AG04449 (cell line): ENCODE results near the gene LARGE1.

Experiments used
- CTCF ChIA-PET: fragments of 350-600 bp; formaldehyde crosslinking; extraction: SDS; loops from one replicate; lab custom pipeline; 2021; ENCODE audit warnings: antibody characterized with exemption; lab: Yijun Ruan, JAX
- POLR2A ChIA-PET: fragments of 400-600, 350-600 bp; formaldehyde crosslinking; extraction: SDS; loops from one replicate; lab custom pipeline; 2020; ENCODE audit warnings: antibody characterized with exemption, inconsistent platforms; lab: Yijun Ruan, JAX
- DNase-seq: peaks from one replicate; pipeline ENCODE4 v3.0.0-alpha.2; 2010; ENCODE audit warnings: low read depth, low spot score
- H3K4me3 ChIP-seq: 2 replicates; pipeline ENCODE4 v1.5.1; 2011; ENCODE audit warnings: low read depth, mild to moderate bottlenecking, control low read depth, low read length
- TF ChIP-seq, protein P1 (sequence below): IDR thresholded peaks from one replicate; pipeline ENCODE4 v1.5.1; 2011; ENCODE audit warnings: mild to moderate bottlenecking, moderate library complexity, low read length, control low read depth, inconsistent platforms; ENCODE audit not compliant: insufficient read depth; ENCODE audit errors: missing control alignments

Gene LARGE1

GRCh38 chr22:33741025-33741424 is 179.3 kb downstream of the LARGE1 start:
- H3K4me3 ChIP-seq, result no peak overlapping the region
- ChIA-PET POLR2A (no interaction called here), CTCF (no interaction called here)
- TF ChIP-seq, protein P1, sequence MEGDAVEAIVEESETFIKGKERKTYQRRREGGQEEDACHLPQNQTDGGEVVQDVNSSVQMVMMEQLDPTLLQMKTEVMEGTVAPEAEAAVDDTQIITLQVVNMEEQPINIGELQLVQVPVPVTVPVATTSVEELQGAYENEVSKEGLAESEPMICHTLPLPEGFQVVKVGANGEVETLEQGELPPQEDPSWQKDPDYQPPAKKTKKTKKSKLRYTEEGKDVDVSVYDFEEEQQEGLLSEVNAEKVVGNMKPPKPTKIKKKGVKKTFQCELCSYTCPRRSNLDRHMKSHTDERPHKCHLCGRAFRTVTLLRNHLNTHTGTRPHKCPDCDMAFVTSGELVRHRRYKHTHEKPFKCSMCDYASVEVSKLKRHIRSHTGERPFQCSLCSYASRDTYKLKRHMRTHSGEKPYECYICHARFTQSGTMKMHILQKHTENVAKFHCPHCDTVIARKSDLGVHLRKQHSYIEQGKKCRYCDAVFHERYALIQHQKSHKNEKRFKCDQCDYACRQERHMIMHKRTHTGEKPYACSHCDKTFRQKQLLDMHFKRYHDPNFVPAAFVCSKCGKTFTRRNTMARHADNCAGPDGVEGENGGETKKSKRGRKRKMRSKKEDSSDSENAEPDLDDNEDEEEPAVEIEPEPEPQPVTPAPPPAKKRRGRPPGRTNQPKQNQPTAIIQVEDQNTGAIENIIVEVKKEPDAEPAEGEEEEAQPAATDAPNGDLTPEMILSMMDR, result no peak
- no peak for DNase-seq

DNA sequence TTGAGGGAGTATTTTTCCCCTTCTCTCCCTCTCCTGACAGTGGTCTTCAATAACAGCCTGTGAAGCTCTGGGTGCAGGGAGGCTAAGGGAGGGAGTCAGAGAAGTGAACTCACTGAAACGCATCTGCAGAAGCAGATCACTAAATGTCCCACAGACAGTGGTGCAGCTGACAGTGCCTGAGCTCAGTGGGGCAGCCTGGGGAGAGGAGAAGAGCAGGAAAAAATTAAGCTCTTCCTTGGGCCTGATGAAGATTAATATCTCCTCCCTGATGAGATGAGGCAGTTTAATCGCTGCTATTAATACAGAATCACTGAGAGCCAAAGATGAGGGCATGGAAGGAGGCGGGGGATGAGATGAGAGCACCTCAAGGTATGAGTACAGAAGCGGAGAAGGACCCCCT is 180.8 kb downstream of the LARGE1 start:
- H3K4me3 ChIP-seq, result no peak overlapping the region
- ChIA-PET POLR2A (no interaction called here), CTCF (interaction anchor here (1.0 kb wide), 1 partner anchor 184 kb away, joined by 3 read pairs; no protein-coding TSS in a partner anchor)
- TF ChIP-seq, protein P1, result no peak
- no peak for DNase-seq

- TF ChIP-seq, protein P1, result no peak
- H3K4me3 ChIP-seq, result no peak overlapping the region
- CTCF ChIA-PET, result no interaction called here
- DNase-seq, result no peak
- POLR2A ChIA-PET, result no interaction called here
Observed at GRCh38 chr22:33737662-33738061, 182.6 kb downstream of the LARGE1 start.

DNA sequence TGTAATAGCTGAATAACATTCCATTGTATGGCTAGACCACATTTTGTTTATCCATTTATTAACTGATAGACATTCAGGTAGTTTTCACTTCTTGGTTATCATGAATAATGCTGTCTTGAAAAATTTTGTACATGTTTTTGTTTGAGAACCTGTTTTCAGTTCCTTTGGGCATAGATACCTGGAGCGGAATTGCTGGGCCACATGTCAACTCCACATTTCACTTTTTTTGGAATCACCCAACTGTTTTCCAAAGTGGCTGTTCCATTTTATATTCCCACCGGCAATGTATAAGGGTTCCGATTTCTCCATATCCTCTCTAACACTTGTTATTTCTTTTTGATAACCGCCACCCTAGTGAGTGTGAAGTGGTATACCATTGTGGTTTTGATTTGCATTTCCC is 184.3 kb downstream of the LARGE1 start:
- ChIA-PET CTCF (no interaction called here), POLR2A (no interaction called here)
- DNase-seq, result no peak
- TF ChIP-seq, protein P1, result no peak
- no peak overlapping the region for H3K4me3 ChIP-seq

DNA sequence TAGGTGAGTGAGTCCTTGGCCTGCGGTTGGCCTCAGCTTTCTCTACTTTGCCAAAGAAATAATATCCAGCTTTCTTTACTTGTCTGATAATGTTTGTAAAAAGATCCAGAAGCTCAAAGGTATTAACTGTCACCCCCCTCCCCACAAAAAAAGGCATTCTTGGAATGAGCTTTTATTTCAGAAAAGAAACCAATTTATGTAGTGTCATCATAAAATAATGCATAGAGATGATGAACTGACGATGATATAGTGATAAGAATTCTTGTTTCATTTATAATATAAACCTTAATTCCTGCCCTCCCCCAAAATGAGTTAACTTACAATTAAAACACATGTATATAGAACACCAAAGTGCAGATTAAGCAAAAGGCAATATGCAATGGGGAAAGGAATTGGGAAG is 191.4 kb downstream of the LARGE1 start:
- H3K4me3 ChIP-seq, result no peak overlapping the region
- DNase-seq, result no peak
- TF ChIP-seq, protein P1, result no peak
- ChIA-PET CTCF (no interaction called here), POLR2A (no interaction called here)

GRCh38 chr22:33726294-33726734 is 194.0 kb downstream of the LARGE1 start:
- TF ChIP-seq, protein P1, result no peak
- peak; percentile 19 for DNase-seq
- H3K4me3 ChIP-seq, result no peak overlapping the region
- ChIA-PET POLR2A (no interaction called here), CTCF (interaction anchor here (1.3 kb wide), 1 partner anchor 197 kb away, joined by 4 read pairs; no protein-coding TSS in a partner anchor)
